GM10266 (cell line): ENCODE results near the gene KRTAP4-4.
"Not testable (repeated sequence)": the region's sequence is repeated elsewhere in the genome, so short reads cannot be mapped to it uniquely, and the experiment has no call there.

Source experiments
- DNase-seq: peaks from one replicate; pipeline ENCODE4 v3.0.0; 2012; ENCODE audit errors: extremely low spot score
- CTCF ChIP-seq: IDR thresholded peaks from 2 replicates; pipeline ENCODE4 v1.5.1; 2012; ENCODE audit warnings: mild to moderate bottlenecking, low read depth; ENCODE audit not compliant: control insufficient read depth, insufficient read depth; ENCODE audit errors: missing control alignments

KRTAP4-4 gene

GRCh38 chr17:41160648-41161047, at the start of gene KRTAP4-4:
Gene KRTAP4-4 (minus strand): TSS chr17:41160748. CDS start chr17:41160691, 57 bp downstream.
- no peak for TF ChIP-seq CTCF
- no peak for DNase-seq

- TF ChIP-seq CTCF: no peak
- DNase-seq: no peak
Measured at GRCh38 chr17:41199421-41200078, 39.0 kb upstream of the KRTAP4-4 start.

GRCh38 chr17:41196068-41196467, 35.5 kb upstream of the KRTAP4-4 start:
- no peak for TF ChIP-seq CTCF
- DNase-seq: no peak

GRCh38 chr17:41190328-41190727, 29.8 kb upstream of the KRTAP4-4 start:
- no peak for DNase-seq
- TF ChIP-seq CTCF: no peak

- DNase-seq: not testable (repeated sequence)
Measured at GRCh38 chr17:41189837-41190318, 29.3 kb upstream of the KRTAP4-4 start, which contains the start of gene KRTAP9-1. Gene KRTAP9-1 (plus strand): TSS chr17:41189887. CDS start chr17:41189887, 0 bp downstream.

GRCh38 chr17:41186872-41187271, 26.3 kb upstream of the KRTAP4-4 start:
- no peak for TF ChIP-seq CTCF

GRCh38 chr17:41185001-41185400, 24.5 kb upstream of the KRTAP4-4 start:
- TF ChIP-seq CTCF: no peak
- no peak for DNase-seq

More at GRCh38 chr17:41186872-41187271, 26.3 kb upstream of the KRTAP4-4 start:
- DNase-seq: no peak
